Ishikawa (cell line): Measurements from ENCODE around the gene GBX1.
A peak's percentile ranks its signal among the peaks of the same experiment; 100 is the strongest.

Source experiments
- CEBPB ChIP-seq: IDR thresholded peaks from 2 replicates; pipeline ENCODE4 v1.6.1; 2012
- CREB1 ChIP-seq: IDR thresholded peaks from 2 replicates; pipeline ENCODE4 v1.6.1; 2012; ENCODE audit warnings: low read depth
- EGR1 ChIP-seq: IDR thresholded peaks from 2 replicates; pipeline ENCODE4 v1.6.1; 2012
- EP300 ChIP-seq: IDR thresholded peaks from 2 replicates; pipeline ENCODE4 v1.6.1; 2012; ENCODE audit warnings: borderline replicate concordance
- FOXM1 ChIP-seq: IDR thresholded peaks from 2 replicates; pipeline ENCODE4 v1.6.1; 2012; ENCODE audit warnings: low read depth, borderline replicate concordance
- MAX ChIP-seq: IDR thresholded peaks from 2 replicates; pipeline ENCODE4 v1.6.1; 2012
- NFIC ChIP-seq: IDR thresholded peaks from 2 replicates; pipeline ENCODE4 v1.6.1; 2012
- RAD21 ChIP-seq: IDR thresholded peaks from 2 replicates; pipeline ENCODE4 v1.6.1; 2012; ENCODE audit warnings: low read depth
- REST ChIP-seq: IDR thresholded peaks from 2 replicates; pipeline ENCODE4 v1.6.1; 2012; ENCODE audit warnings: low read depth, mild to moderate bottlenecking
- TAF1 ChIP-seq: IDR thresholded peaks from 2 replicates; pipeline ENCODE4 v1.6.1; 2012; ENCODE audit warnings: low read depth, mild to moderate bottlenecking
- TCF12 ChIP-seq: IDR thresholded peaks from 2 replicates; pipeline ENCODE4 v1.6.1; 2012; ENCODE audit warnings: low read depth
- TEAD4 ChIP-seq: IDR thresholded peaks from 2 replicates; pipeline ENCODE4 v1.6.1; 2012
- USF1 ChIP-seq: IDR thresholded peaks from 2 replicates; pipeline ENCODE4 v1.6.1; 2012
- YY1 ChIP-seq: IDR thresholded peaks from 2 replicates; pipeline ENCODE4 v1.6.1; 2012; ENCODE audit warnings: low read depth
- ZBTB7A ChIP-seq: IDR thresholded peaks from 2 replicates; pipeline ENCODE4 v1.6.1; 2012; ENCODE audit warnings: low read depth

Gene GBX1

GRCh38 chr7:151157645-151158329 lies 9.7 kb downstream of the GBX1 start:
- TF ChIP-seq USF1: peak; percentile 35; the same call in 1 of the 2 replicates
- TF ChIP-seq EP300: no peak

- TF ChIP-seq TCF12 (no peak), ZBTB7A (no peak), EGR1 (no peak), REST (no peak), RAD21 (no peak), NFIC (no peak), FOXM1 (no peak), TEAD4 (no peak), TAF1 (no peak), CEBPB (no peak), MAX (no peak), YY1 (no peak), CREB1 (no peak)
These were observed 14.6 kb downstream of the GBX1 start for GRCh38 chr7:151152643-151153513.

- TF ChIP-seq EP300: no peak
- no peak for TF ChIP-seq USF1
- no peak for TF ChIP-seq REST
- no peak for TF ChIP-seq MAX
- TF ChIP-seq TAF1: no peak
- no peak for TF ChIP-seq ZBTB7A
- TF ChIP-seq TEAD4: no peak
These were observed 17.1 kb downstream of the GBX1 start for GRCh38 chr7:151150388-151150787.

- TF ChIP-seq FOXM1: no peak
- TF ChIP-seq CEBPB: no peak
- TF ChIP-seq EGR1: no peak
- TF ChIP-seq TEAD4: no peak
- TF ChIP-seq REST: no peak
- no peak for TF ChIP-seq USF1
- TF ChIP-seq CREB1: no peak
- TF ChIP-seq NFIC: no peak
- no peak for TF ChIP-seq TAF1
- TF ChIP-seq MAX: no peak
- TF ChIP-seq TCF12: no peak
- no peak for TF ChIP-seq YY1
- no peak for TF ChIP-seq ZBTB7A
- TF ChIP-seq EP300: no peak
These were observed 18.9 kb downstream of the GBX1 start for GRCh38 chr7:151148319-151149259.
